OCI-LY3 (cell line): ENCODE results near the gene CFAP43.

Source experiments
- EZH2phosphoT487 ChIP-seq: fragments of 200-600 bp; shearing (Covaris generic); IDR thresholded peaks from 2 replicates; pipeline ENCODE4 v1.6.1; 2018; ENCODE audit warnings: antibody characterized with exemption, mixed run types, low read depth
- TF ChIP-seq, protein P1 (sequence below): fragments of 200-600, 300-600 bp; sonication (generic); IDR thresholded peaks from 2 replicates; pipeline ENCODE4 v1.5.1; 2014; ENCODE audit warnings: antibody characterized with exemption, low read length, low read depth

DNA sequence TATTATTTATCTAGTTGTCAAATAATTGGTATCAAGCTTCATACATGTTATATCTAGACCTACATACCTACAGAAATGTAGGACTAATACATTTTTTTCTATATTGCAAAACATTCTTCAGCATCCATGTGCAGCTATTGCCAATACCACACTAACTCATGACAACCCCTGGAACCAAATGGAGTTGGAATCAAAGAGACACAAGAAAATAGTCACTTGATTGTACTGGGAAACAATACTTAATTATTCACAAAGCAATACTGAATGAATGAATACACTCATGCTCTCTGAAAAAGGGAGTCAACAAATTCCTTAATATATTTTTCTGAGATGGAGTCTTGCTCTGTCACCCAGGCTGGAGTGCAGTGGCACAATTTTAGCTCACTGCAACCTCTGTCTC lies 10.4 kb upstream of the CFAP43 start:
- TF ChIP-seq, protein P1, sequence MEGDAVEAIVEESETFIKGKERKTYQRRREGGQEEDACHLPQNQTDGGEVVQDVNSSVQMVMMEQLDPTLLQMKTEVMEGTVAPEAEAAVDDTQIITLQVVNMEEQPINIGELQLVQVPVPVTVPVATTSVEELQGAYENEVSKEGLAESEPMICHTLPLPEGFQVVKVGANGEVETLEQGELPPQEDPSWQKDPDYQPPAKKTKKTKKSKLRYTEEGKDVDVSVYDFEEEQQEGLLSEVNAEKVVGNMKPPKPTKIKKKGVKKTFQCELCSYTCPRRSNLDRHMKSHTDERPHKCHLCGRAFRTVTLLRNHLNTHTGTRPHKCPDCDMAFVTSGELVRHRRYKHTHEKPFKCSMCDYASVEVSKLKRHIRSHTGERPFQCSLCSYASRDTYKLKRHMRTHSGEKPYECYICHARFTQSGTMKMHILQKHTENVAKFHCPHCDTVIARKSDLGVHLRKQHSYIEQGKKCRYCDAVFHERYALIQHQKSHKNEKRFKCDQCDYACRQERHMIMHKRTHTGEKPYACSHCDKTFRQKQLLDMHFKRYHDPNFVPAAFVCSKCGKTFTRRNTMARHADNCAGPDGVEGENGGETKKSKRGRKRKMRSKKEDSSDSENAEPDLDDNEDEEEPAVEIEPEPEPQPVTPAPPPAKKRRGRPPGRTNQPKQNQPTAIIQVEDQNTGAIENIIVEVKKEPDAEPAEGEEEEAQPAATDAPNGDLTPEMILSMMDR = no peak
- no peak for TF ChIP-seq EZH2phosphoT487
